Ascending aorta (tissue), 2 donors: Measurements from ENCODE around the gene RABL3. TPM values are rescaled to one million over a fixed set of nuclear protein-coding genes. Genes with fewer than 3 reads are reported as not detected.
"Not testable (repeated sequence)": the region's sequence is repeated elsewhere in the genome, so short reads cannot be mapped to it uniquely, and the experiment has no call there.

Experiments
- DNase-seq, 2 donors: peaks; one replicate each; pipeline ENCODE4 v3.0.0-alpha.2; 2019; ENCODE audit warnings: low spot score in 2 of 2
- H3K27ac ChIP-seq, 2 donors: fragments of 200-600 bp; sonication (generic); one replicate each; pipeline ENCODE4 v1.5.1; 2016 to 2017; ENCODE audit warnings: mild to moderate bottlenecking in 1 of 2
- H3K27me3 ChIP-seq: fragments of 200-600 bp; sonication (generic); one replicate; pipeline ENCODE4 v1.5.1; 2017
- H3K36me3 ChIP-seq, 2 donors: fragments of 200-600 bp; sonication (generic); one replicate each; pipeline ENCODE4 v1.5.1; 2016
- H3K4me1 ChIP-seq, 2 donors: fragments of 200-600 bp; sonication (generic); one replicate each; pipeline ENCODE4 v1.5.1; 2016 to 2017; ENCODE audit warnings: mild to moderate bottlenecking in 1 of 2
- H3K4me3 ChIP-seq, 2 donors: fragments of 200-600 bp; sonication (generic); one replicate each; pipeline ENCODE4 v1.5.1; 2016 to 2017; ENCODE audit warnings: mild to moderate bottlenecking in 1 of 2
- H3K9me3 ChIP-seq, 2 donors: fragments of 200-600 bp; sonication (generic); one replicate each; pipeline ENCODE4 v1.5.1; 2016
- CTCF ChIP-seq, 3 experiments: fragments of 200-600 bp in 2 of 3; fragments of 450-650 bp in 1 of 3; sonication (generic) in 2 of 3; IDR thresholded peaks; one replicate each; pipeline ENCODE4 v1.5.1; 2016 to 2019; ENCODE audit warnings: antibody characterized with exemption in 3 of 3, mild to moderate bottlenecking in 1 of 3, moderate library complexity in 1 of 3
- intact Hi-C: fragments of 100-400 bp; cut with DNase I; formaldehyde crosslinking; loops from one replicate; pipeline ENCODE4 v1.15.1; 2023
- total RNA-seq: library from RNA; depleted of rRNA; stranded (reverse); fragments of >200 nt; gene quantifications from one replicate; pipeline ENCODE4 v1.1.0, GENCODE V29; 2016

RABL3 gene
- total RNA-seq, 1 donor from 2014 or later: 3.0 TPM

GRCh38 chr3:120678331-120678947 is 63.9 kb downstream of the RABL3 start:
- H3K4me3 ChIP-seq: peak overlapping the region in 1 of 2 donors; percentile 37
- DNase-seq: no peak
- H3K4me1 ChIP-seq: peaks cover 0 to 2% of the 10 kb centered on the region in 2 donors
- H3K9me3 ChIP-seq: no peaks in the 10 kb centered on the region
- no peaks in the 10 kb centered on the region for H3K36me3 ChIP-seq
- peak overlapping the region; percentile 1 to 19 for H3K27ac ChIP-seq
- TF ChIP-seq CTCF (IDR thresholded peaks at IDR 0.05): no peak
- intact Hi-C loops: no loop called here
- no peaks in the 10 kb centered on the region for H3K27me3 ChIP-seq

DNA sequence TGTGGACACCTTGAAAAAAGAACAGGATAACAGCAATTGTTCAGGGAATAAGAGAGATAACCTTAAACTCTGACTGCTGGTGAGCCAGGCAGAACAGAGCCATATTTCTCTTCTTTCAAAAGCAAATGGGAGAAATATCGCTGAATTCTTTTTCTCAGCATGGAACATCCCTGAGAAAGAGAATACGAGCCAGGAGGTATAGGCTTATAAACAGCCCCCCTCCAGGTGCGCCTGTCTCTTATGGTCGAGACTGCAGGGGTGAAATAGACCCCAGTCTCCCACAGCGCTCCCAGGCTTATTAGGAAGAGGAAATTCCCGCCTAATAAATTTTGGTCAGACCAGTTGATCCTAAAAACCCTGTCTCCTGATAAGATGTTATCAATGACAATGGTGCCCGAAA is 65.1 kb downstream of the RABL3 start:
- H3K36me3 ChIP-seq, H3K4me3 ChIP-seq, H3K4me1 ChIP-seq, H3K27me3 ChIP-seq, H3K27ac ChIP-seq, DNase-seq, H3K9me3 ChIP-seq, intact Hi-C loops: not testable (repeated sequence)

DNA sequence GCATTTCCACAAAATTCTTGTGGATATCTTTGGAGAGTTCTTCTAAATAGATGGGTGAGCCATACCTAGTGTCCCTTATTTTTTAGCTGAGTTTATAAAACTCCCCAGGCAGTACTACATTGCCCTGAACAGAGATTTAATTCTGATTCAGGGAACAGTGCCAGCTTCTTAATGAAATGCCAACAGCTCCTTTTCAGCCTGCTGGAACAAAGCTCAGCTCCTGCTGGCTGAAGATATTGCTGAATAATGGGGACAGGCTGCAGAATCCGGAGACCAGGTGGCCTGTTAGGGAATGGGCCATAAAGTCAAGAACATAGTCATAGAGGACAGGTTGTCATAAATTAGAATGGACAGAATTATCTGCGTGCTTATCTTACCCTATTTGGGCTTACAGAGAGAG is 69.2 kb downstream of the RABL3 start:
- H3K4me1 ChIP-seq: no peaks in the 10 kb centered on the region
- no peaks in the 10 kb centered on the region for H3K27me3 ChIP-seq
- H3K9me3 ChIP-seq: no peaks in the 10 kb centered on the region
- intact Hi-C loops: no loop called here
- no peak overlapping the region for H3K27ac ChIP-seq
- no peak for TF ChIP-seq CTCF (IDR thresholded peaks at IDR 0.05)
- DNase-seq: no peak
- H3K36me3 ChIP-seq: no peaks in the 10 kb centered on the region
- no peak overlapping the region for H3K4me3 ChIP-seq

GRCh38 chr3:120670576-120670975 is 71.7 kb downstream of the RABL3 start:
- Histone ChIP-seq H3K9me3 (no peaks in the 10 kb centered on the region), H3K27me3 (no peaks in the 10 kb centered on the region), H3K27ac (no peak overlapping the region), H3K4me1 (no peaks in the 10 kb centered on the region), H3K4me3 (no peak overlapping the region), H3K36me3 (no peaks in the 10 kb centered on the region)
- no peak for TF ChIP-seq CTCF (IDR thresholded peaks at IDR 0.05)
- no peak for DNase-seq
- intact Hi-C loops: no loop called here

DNA sequence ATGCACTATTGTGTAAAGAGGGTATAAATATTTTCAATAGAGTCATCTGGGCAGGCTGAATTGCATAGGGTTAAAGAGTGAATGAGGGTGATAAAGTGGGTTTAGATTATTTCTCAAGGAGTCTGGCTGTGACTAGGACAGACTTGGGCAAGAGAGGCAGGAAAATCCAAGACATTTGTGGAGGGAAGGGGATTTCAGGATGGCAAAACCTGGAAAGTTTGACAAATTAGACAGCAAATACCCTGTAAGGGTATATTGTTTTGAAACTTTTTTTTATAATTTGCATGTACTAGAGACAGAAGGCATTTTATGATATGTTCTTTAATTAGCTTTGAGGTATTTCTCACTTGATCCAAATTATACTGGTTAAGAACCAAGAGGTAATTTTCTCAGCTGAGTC is 77.4 kb downstream of the RABL3 start:
- H3K27ac ChIP-seq: no peak overlapping the region
- no peaks in the 10 kb centered on the region for H3K36me3 ChIP-seq
- no peak overlapping the region for H3K4me3 ChIP-seq
- no peaks in the 10 kb centered on the region for H3K27me3 ChIP-seq
- no peak for DNase-seq
- intact Hi-C loops: no loop called here
- TF ChIP-seq CTCF (IDR thresholded peaks at IDR 0.05): no peak
- no peaks in the 10 kb centered on the region for H3K9me3 ChIP-seq
- H3K4me1 ChIP-seq: no peaks in the 10 kb centered on the region

- no peaks in the 10 kb centered on the region for H3K36me3 ChIP-seq
- DNase-seq: no peak
- H3K9me3 ChIP-seq: no peaks in the 10 kb centered on the region
- intact Hi-C loops: no loop called here
- no peak overlapping the region for H3K27ac ChIP-seq
- no peaks in the 10 kb centered on the region for H3K27me3 ChIP-seq
- TF ChIP-seq CTCF (IDR thresholded peaks at IDR 0.05): no peak
- no peak overlapping the region for H3K4me3 ChIP-seq
- no peaks in the 10 kb centered on the region for H3K4me1 ChIP-seq
Observed at GRCh38 chr3:120661945-120662344, 80.4 kb downstream of the RABL3 start.
